Heart right ventricle (tissue), 16 donors: ENCODE results near the gene PCSK2. TPM values are rescaled to one million over a fixed set of nuclear protein-coding genes. Genes with fewer than 3 reads are reported as not detected.

Experiments used
- ATAC-seq, 8 donors: fragments of 200-7000 bp; cut with Tn5 transposase; one replicate each; pipeline ENCODE4 v1.9.1; 2020; ENCODE audit warnings: mild to moderate bottlenecking in 8 of 8, moderate library complexity in 8 of 8, moderate number of reproducible peaks in 1 of 8
- DNase-seq, 2 donors: peaks; one replicate each; pipeline ENCODE4 v3.0.0-alpha.2; 2020
- H3K27ac ChIP-seq, 10 donors: fragments of 200-600 bp; sonication (generic) in 2 of 10; one replicate each; pipeline versions ENCODE4 v1.5.0 to v1.8.0; 2020 to 2022; ENCODE audit warnings: mild to moderate bottlenecking in 3 of 10
- H3K27me3 ChIP-seq, 7 donors: fragments of 200-600 bp; one replicate each; pipeline ENCODE4 v1.8.0; 2021 to 2022; ENCODE audit warnings: mild to moderate bottlenecking in 2 of 7
- H3K36me3 ChIP-seq, 9 donors: fragments of 200-600 bp; sonication (generic) in 1 of 9; one replicate each; pipeline versions ENCODE4 v1.5.0 to v1.8.0; 2020 to 2022; ENCODE audit warnings: mild to moderate bottlenecking in 2 of 9
- H3K4me1 ChIP-seq, 9 donors: fragments of 200-600 bp; sonication (generic) in 1 of 9; one replicate each; pipeline versions ENCODE4 v1.5.0 to v1.8.0; 2020 to 2022; ENCODE audit warnings: mild to moderate bottlenecking in 4 of 9
- H3K4me3 ChIP-seq, 10 donors: fragments of 200-600 bp; sonication (generic) in 2 of 10; one replicate each; pipeline versions ENCODE4 v1.5.0 to v1.8.0; 2020 to 2022; ENCODE audit warnings: mild to moderate bottlenecking in 7 of 10, moderate library complexity in 2 of 10
- H3K9me3 ChIP-seq, 11 donors: fragments of 200-600 bp in 10 of 11; sonication (generic) in 2 of 11; one replicate each; pipeline versions ENCODE4 v1.5.0 to v1.8.0; 2013 to 2022; ENCODE audit warnings: mild to moderate bottlenecking in 2 of 11, control low read depth in 1 of 11, moderate library complexity in 1 of 11
- WGBS, 2 donors: extraction: QIAGEN DNeasy Blood & Tissue Kit; methylation state at CpG; one replicate each; pipeline ENCODE4 v1.1.7; 2013; ENCODE audit warnings: inconsistent platforms in 1 of 2; 5-methylcytosine and 5-hydroxymethylcytosine counted together
- intact Hi-C, 10 donors: fragments of 100-400 bp; cut with DNase I; formaldehyde crosslinking; loops; one replicate each; pipeline versions ENCODE4 v1.11.1 to v1.14.2; 2022
- polyA plus RNA-seq, 2 donors: library from polyadenylated mRNA; stranded (reverse); fragments of 200-250 nt; gene quantifications; one replicate each; pipeline ENCODE4 v1.2.3, GENCODE V29; 2013
- total RNA-seq, 10 donors: library from RNA; stranded (reverse); fragmentation: NEBNext Ultra II Directional in 3 of 10; extraction: Animal tissue kit (Norgen Biotek cat#: 25700) in 3 of 10; gene quantifications; one replicate each; pipeline versions ENCODE4 v1.2.1 to v1.2.4, GENCODE V29; 2021 to 2023
- TF ChIP-seq, protein P1 (sequence below), 9 donors: fragments of 200-600 bp; sonication (generic) in 2 of 9; IDR thresholded peaks; one replicate each; pipeline versions ENCODE4 v1.5.0 to v1.8.0; 2021 to 2022; ENCODE audit warnings: antibody characterized with exemption in 9 of 9, mild to moderate bottlenecking in 5 of 9, moderate library complexity in 1 of 9
- donor health status: Arrhythmogenic right ventricular cardiomyopathy.
- donor health status: ischemic (EF 13 %, LVEDD 7.1; RV severe dilation, severe dysfunction).
- donor health status: healthy with polysubstance abuse.
- donor health status: DM: no; HTN: yes; CAD: no.
- donor health status: DM: no; HTN: no; CAD: no.
- donor health status: ischemic (EF 25% LVEDD 6.9; RV normal size, moderate dysfunction).
- donor health status: ischemic (EF 25% LVEDD 5.7; RV mildly dilated, moderate dysfunction).
- donor health status: healthy.
- donor health status: DM: yes; HTN: yes; CAD: no.
- donor health status: Ischemic cardiomyopathy.
- donor health status: ischemic (EF 35%, LVEDD 5.7; RV mildly dilated, moderate dysfunction).
- donor health status: nonischemic (EF 11% LVEDD 7.7; RV severe dilation, severe dysfunction).
- donor health status: DM: yes; HTN: yes; CAD: no.
- donor health status: PGD.
- donor health status: ischemic (EF 29% LVEDD 5.4; RV normal size, mild dysfunction).
- donor health status: nonischemic (EF 23%, LVEDD 6.1; RV moderate dilation, normal function).

The PCSK2 gene
- total and polyA plus RNA-seq, 12 donors, result 0.09 to 1.4 (median 0.66) TPM; not detected in 1

DNA sequence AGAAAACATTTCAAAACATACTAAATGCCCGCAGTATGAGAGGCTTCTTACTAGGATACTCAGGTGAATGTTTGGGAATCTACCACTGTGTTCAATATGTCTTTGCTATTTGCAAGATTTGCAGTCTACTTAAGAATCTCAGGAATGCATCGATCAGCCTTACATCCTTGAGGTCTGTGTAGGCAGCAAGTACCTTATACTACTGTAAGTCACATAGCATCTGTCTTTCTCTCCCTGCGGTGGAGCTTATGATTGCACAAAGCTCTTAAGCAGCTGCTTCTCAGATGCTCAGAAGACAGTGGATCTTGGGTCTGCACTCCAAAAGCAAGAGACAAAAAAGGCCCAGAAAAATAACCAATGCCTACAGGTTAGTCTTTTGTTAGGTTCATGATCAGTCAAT, 21.4 kb downstream of the PCSK2 start:
- DNase-seq, result no peak
- Histone ChIP-seq H3K4me3 (no peak overlapping the region), H3K27me3 (no peaks in the 10 kb centered on the region), H3K27ac (no peak overlapping the region), H3K9me3 (peaks cover 0 to 10% (median 0%) of the 10 kb centered on the region in 11 donors), H3K4me1 (no peaks in the 10 kb centered on the region), H3K36me3 (no peaks in the 10 kb centered on the region)
- 77 to 84% methylated on average over 3 of the region's 3 CpGs for WGBS, 2 donors
- TF ChIP-seq, protein P1, sequence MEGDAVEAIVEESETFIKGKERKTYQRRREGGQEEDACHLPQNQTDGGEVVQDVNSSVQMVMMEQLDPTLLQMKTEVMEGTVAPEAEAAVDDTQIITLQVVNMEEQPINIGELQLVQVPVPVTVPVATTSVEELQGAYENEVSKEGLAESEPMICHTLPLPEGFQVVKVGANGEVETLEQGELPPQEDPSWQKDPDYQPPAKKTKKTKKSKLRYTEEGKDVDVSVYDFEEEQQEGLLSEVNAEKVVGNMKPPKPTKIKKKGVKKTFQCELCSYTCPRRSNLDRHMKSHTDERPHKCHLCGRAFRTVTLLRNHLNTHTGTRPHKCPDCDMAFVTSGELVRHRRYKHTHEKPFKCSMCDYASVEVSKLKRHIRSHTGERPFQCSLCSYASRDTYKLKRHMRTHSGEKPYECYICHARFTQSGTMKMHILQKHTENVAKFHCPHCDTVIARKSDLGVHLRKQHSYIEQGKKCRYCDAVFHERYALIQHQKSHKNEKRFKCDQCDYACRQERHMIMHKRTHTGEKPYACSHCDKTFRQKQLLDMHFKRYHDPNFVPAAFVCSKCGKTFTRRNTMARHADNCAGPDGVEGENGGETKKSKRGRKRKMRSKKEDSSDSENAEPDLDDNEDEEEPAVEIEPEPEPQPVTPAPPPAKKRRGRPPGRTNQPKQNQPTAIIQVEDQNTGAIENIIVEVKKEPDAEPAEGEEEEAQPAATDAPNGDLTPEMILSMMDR (IDR thresholded peaks at IDR 0.05), result no peak
- intact Hi-C loops, result loop anchor here in 1 of 10 donors (1.0 kb wide), 1 partner anchor 9 kb away; no protein-coding TSS in a partner anchor
- ATAC-seq, result no peak

GRCh38 chr20:17262786-17263185, 35.9 kb downstream of the PCSK2 start:
- H3K9me3 ChIP-seq, result peaks cover 0 to 1% (median 0%) of the 10 kb centered on the region in 11 donors
- TF ChIP-seq, protein P1 (IDR thresholded peaks at IDR 0.05), result no peak
- no peak overlapping the region for H3K27ac ChIP-seq
- 16% methylated on average over 3 of the region's 3 CpGs for WGBS, 2 donors
- no peak overlapping the region for H3K4me3 ChIP-seq
- H3K4me1 ChIP-seq, result no peaks in the 10 kb centered on the region
- DNase-seq (no peak), ATAC-seq (no peak)
- H3K36me3 ChIP-seq, result no peaks in the 10 kb centered on the region
- intact Hi-C loops, result no loop called here
- H3K27me3 ChIP-seq, result peaks cover 0 to 2% (median 0%) of the 10 kb centered on the region in 7 donors

DNA sequence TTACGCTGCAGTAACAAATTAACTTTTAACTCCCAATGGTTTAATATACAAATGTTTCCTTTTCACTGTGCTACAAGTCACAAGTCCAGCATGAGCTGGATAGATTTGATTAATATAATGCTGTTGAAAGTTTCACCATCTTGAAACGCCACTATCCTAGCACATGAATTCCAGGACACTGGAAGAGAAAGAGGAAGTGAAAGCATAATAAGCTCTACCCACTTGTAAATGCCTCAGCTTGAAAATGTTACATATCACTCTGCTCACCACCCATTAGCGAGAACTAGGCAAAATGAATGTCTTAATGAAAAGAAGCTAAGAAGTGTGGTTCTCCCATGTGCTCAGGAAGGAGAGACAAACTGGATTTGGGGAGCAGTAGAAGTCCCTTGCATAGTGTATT, 46.9 kb downstream of the PCSK2 start:
- 86 to 88% methylated on average over 3 of the region's 3 CpGs for WGBS, 2 donors
- Histone ChIP-seq H3K9me3 (peaks cover 0 to 11% (median 0%) of the 10 kb centered on the region in 11 donors), H3K4me1 (no peaks in the 10 kb centered on the region), H3K36me3 (no peaks in the 10 kb centered on the region), H3K27ac (no peak overlapping the region), H3K4me3 (no peak overlapping the region), H3K27me3 (peaks cover 0 to 4% (median 0%) of the 10 kb centered on the region in 7 donors)
- ATAC-seq (no peak), DNase-seq (no peak)
- TF ChIP-seq, protein P1 (IDR thresholded peaks at IDR 0.05), result no peak
- intact Hi-C loops, result no loop called here

GRCh38 chr20:17276101-17276500, 49.3 kb downstream of the PCSK2 start:
- Histone ChIP-seq H3K9me3 (peaks cover 0 to 14% (median 0%) of the 10 kb centered on the region in 11 donors), H3K27me3 (peaks cover 0 to 4% (median 0%) of the 10 kb centered on the region in 7 donors), H3K36me3 (no peaks in the 10 kb centered on the region), H3K4me3 (no peak overlapping the region), H3K27ac (no peak overlapping the region), H3K4me1 (no peaks in the 10 kb centered on the region)
- intact Hi-C loops, result no loop called here
- ATAC-seq (no peak), DNase-seq (no peak)
- TF ChIP-seq, protein P1 (IDR thresholded peaks at IDR 0.05), result no peak
